ENCODE measurements around the gene SLC15A3.

DNA sequence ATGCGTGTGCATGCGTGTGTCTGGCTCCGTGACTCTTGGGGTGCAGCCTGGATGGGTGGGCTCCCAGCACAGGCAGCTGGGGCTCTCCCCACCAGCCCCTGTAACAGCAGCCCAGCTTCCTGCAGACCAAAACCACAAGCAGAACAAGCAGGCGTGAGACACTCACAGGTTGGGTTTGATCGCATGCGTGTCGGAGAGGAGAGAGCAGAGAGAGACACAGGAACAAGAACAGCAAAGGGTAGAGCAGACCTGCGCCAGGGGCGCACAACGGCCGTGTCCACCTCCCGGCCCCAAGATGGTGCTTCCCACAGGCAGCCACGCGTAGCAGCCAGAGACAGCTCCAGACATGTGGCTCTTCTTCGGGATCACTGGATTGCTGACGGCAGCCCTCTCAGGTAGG is 19.5 kb upstream of the SLC15A3 start, which contains the start of gene CD6:
- TF ChIP-seq, protein P1, sequence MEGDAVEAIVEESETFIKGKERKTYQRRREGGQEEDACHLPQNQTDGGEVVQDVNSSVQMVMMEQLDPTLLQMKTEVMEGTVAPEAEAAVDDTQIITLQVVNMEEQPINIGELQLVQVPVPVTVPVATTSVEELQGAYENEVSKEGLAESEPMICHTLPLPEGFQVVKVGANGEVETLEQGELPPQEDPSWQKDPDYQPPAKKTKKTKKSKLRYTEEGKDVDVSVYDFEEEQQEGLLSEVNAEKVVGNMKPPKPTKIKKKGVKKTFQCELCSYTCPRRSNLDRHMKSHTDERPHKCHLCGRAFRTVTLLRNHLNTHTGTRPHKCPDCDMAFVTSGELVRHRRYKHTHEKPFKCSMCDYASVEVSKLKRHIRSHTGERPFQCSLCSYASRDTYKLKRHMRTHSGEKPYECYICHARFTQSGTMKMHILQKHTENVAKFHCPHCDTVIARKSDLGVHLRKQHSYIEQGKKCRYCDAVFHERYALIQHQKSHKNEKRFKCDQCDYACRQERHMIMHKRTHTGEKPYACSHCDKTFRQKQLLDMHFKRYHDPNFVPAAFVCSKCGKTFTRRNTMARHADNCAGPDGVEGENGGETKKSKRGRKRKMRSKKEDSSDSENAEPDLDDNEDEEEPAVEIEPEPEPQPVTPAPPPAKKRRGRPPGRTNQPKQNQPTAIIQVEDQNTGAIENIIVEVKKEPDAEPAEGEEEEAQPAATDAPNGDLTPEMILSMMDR (IDR thresholded peaks at IDR 0.05): no peak
- TF ChIP-seq POLR2A (IDR thresholded peaks at IDR 0.05): no peak
